ENCODE measurements around the gene GPC6.

The GPC6 gene

DNA sequence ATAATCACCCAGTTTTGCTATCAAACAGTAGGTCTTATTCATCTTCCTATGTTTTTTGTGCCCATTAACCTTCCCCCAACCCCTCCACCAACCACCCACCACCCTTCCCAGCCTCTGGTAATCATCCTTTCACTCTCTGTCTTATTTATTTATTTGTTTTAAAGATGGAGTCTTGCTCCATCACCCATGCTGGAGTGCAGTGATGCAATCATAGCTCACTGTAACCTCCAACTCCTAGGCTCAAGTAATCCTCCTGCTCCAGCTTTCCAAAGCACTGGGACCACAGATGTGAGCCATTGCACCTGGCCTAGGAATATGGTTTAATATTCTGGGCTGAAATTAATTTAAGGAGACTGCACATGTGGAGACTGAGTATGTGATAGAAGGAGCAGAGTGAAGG, 527.0 kb downstream of the GPC6 start:
- no peak for DNase-seq

DNA sequence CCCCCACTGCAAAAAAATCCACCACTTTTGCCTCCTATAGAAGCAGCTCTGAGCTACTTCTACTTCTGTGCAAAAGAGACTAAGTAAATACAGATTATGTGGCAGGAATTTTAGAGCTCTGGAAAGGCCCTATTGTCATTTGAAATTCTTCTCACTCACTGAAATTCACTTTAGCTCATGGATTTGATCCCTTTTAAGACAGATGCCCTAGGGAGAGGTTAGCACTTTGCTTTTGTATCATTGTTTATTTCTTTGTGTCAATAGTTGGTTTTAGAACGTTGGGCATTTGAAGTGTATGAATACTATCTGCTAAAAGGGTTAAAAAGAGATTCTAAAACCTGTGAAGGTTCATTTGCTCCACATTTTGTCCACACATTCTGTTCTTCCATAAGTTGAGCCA, 528.7 kb downstream of the GPC6 start:
- no peak for DNase-seq

DNA sequence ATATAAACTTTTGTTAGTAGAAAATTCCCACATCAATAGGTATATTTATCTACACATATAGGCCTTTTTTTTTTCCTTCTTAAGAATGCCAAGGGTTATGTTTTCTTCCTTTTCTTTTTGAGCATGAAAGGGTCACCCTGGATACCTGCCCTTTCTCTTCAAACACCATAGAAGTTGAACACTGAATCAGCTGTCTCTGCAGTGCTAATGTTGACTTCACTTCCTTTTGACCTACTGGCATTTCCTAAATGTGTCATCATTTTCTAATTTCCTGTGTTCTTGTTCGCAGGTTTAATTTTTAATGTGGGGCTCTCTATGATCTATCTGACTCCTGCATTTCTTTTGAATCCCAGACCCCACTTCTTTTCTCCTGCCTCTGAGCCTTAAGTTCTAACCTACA, 532.0 kb downstream of the GPC6 start:
- no peak for DNase-seq

DNA sequence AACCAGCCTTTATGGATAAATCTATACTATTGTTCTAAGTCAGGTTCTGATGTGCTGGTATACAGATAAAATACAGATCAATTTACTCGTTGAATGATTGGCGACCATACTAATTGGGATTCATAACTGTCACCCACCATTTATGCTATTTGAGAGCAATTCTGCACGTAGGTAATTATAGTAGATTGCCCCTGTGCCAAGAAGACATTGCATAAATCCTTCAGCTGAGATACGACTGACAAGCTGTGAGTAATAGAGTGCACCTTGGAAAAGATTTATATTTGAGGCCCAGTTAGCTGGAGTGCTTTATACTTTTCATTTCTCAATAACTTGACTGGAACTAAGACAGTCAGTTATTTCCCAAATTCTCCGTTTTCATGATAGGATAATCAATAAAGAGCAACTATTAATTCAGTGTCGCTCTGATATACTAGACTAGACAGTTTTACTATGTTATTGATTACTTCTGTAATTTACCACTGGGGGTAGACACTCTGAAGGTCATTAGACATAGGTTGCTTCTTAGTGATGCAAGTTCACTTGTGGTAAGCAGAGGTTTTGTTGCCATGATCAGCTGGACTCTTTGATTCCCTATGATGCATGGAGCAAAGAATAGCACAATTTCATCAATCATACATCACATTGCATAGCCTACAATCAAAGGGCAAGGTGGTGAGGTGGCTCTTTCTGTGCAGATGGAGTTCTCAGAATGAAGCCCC, 536.3 kb downstream of the GPC6 start:
- no peak for DNase-seq

DNA sequence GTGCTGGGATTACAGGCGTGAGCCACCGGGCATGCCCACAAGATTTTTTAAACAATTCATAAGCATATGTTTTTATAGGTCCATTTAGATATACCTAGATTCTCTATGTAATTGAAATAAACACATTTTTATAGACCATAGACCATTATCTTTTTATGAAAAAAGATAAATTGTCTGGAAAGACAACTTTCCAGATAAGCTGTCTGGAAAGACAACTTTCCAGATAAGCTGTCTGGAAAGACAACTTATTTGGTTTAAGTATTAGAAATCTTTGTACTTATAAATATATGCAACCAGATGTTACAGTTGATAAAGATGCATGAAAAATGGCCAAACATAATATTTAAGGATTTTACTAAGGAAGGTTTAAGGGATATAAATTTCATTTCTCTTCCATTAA, 538.5 kb downstream of the GPC6 start:
- no peak for DNase-seq

DNA sequence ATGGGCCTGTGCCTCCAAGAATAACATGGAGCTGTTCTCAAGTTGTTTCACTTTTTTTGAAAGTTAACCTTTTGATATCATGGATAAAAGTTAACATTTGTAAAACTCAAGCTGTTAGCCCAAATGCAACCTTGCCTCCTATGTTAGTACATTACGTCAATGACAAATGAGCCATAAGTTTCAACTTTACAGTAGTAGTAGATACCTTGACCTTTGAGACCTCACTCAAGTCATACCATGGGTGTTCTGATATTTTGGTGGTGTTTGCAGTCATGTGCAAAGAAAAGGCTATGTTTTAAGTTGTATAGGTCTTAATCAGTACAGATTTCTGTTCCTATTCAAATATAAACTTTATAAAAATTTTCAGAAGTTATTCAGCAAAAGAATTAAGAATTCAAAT, 539.2 kb downstream of the GPC6 start:
- DNase-seq: no peak

DNA sequence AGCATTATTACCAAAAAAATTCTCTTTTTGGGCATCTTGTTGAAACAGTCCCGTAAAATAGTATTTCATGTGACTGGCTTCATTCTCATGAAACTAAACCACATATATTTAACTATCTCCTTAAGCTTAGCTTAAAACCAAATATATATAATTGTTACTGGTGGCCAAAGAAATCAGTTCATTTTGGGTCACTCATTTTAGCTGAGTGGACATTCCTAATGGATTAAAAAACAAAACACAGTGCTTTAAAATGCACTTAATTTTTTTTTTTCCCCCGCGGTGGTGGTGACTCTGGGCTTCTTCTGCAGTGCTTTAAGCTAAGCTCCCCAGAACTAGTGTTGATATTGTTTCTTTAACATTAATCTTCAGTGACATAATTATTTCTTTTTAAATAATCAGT, 540.1 kb downstream of the GPC6 start:
- DNase-seq: no peak

DNA sequence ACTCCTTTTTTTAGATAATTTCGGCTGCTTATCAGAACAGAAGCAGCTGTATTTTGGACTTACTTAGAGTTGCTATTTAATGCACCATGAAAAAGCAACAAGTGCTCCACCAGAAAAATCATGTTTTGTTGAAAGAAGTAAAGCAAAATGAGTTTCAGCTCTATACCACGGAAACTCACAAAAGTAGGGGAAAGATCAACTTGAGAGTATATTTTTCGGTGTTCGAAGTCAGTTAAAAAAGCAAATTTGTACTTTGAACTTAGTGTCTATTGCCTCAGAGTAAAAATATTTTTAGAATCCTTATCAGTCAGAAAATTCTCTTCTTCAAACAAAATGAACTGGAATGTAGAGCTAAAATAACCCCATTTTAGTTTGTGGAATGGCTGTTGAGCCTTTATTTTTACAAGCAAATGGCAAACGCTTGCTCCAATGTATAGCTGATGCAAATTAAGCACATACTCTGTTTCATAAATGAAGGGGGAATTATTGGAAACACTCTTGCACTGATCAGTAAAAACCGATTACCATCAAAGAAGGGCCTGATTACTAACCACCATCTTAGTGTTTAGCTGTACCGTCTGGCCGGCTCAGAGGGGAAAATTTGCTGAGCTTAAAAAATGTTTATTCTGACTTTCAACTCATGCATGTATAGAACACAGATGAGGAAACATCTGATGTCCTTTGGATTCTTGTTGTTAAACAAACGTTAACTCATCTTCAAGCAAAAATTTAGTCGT, 540.7 kb downstream of the GPC6 start:
- no peak for DNase-seq

DNA sequence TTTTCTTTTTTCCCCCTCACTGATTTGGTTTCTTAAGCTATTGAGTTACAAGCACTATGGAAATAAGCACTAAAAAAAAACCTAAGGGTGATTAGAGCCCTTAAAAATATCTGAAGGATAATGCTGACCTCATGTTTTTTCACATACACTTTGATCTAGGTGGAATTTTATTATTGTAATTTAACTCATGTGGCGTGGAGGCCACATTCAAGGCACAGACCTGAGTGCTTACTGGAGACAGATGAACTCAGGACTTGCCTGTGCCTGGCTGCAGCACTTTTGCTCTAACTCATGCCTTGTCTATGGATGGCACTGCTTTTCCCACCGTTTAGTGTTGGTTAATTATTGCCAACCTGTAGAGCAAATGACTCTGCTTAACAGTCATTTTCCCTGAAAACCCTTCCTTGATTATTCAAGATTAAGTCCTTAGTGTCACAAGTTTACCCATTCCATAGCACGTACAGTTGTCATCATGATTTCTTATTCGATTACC, 541.4 kb downstream of the GPC6 start:
- DNase-seq: no peak

DNA sequence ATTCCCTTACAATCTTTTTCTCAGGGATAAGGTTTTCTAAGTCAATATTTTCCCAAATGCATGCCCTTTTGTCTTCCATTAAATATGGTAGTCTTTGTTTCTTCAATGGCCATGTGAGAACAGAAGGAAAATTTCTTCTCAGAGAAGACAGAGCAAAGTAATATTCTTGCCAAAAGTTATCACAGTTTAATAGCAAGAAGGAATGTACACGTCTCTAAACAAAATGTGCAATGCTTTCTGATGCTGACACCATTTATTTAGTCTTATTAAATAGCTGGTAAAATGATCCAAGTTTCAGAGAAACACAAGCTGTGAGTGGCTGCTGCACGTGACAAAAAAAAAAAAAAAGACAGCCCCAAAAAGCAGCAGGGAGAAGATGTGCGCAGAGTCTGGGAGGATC, 542.5 kb downstream of the GPC6 start:
- no peak for DNase-seq

DNA sequence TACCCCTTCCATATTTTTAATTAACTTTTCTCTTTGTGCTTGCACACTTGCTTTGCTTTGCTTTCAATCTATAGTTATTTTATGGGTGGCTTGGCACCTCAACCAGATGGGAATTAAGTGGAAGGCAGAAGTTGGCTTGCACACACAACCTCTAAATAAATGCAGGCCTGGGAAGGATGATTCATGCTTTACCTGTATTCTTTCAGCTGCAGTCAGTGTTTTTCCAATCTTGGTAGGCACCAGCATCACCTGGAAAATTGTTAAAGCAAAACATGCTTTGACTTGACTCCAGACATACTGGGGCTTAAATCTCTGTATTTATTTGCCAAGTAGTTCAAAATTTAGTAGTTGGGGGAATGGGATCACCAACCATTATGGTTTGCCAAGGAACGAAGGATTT, 543.0 kb downstream of the GPC6 start:
- no peak for DNase-seq

DNA sequence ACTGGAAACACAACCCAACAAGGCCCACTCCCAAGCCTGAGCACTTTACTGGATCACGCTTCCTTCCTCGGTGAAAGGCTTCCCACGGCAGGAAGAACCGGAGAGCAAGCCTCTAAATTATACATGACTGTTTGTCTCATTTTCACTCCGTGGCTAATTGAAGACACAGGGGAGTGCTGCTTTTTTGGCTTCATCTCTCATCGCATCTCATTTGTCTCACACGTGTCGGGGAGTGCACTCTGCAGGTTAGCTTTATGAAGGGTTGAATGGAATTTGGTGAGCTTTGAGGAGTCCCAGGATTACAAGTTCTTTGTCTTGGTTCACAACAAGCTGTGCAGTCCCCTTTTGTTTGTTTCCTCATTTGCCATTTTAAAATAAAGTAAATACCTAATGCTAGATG, 544.6 kb downstream of the GPC6 start:
- no peak for DNase-seq

DNA sequence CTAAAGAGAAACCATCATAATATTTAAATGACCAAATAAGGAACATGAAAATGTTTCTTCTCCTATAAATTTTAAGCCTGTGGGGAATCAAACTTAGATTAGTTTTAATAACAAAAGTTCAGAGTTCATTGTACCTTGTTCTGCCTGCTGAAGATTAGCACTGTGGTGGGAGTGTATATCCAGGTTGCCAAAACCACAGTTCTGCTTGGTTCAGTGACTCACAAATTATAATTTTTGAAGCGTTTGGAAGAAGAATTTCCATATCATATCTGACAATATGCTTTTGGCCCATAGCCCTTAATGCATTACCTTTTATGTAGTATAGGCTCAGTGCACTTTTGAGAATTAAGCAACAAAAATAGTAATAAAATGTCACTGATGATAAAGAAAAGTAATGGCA, 545.2 kb downstream of the GPC6 start:
- DNase-seq: no peak

DNA sequence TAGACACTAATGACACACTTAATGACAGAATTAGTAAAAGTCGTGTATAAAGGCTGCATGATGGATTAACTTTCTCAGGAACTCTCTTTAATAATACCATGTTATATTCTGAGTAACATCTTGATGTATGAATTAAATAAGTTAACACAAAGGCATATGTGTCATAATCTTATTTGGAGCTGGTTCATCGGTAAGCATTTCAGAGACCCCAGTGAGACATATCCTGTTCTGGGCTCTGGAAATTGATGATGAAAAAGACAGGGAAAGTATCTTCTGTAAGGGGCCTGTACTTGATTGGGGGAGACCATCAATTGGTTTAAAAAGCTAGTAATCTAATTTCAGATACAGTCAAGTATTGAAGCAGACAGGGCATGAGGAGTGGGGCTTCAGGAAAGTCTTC, 547.9 kb downstream of the GPC6 start:
- DNase-seq: no peak

DNA sequence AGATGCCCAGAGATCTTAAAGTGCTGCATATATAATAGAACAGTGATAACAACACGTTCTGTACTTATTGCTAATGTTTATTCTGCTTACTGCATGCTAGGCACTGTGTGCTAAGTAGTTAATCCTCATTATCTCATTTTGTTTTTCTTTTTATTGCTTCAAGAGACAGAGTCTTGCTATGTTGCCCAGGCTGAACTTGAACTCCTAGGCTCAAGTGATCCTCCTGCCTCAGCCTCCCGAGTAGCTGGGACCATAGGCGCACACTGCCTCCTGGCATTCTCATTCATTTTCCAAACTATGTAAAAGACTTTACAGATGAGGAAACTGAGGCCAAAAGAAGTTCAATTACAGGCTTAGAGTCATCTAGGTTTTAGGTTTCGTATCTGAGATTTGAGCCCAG, 548.4 kb downstream of the GPC6 start:
- DNase-seq: no peak

DNA sequence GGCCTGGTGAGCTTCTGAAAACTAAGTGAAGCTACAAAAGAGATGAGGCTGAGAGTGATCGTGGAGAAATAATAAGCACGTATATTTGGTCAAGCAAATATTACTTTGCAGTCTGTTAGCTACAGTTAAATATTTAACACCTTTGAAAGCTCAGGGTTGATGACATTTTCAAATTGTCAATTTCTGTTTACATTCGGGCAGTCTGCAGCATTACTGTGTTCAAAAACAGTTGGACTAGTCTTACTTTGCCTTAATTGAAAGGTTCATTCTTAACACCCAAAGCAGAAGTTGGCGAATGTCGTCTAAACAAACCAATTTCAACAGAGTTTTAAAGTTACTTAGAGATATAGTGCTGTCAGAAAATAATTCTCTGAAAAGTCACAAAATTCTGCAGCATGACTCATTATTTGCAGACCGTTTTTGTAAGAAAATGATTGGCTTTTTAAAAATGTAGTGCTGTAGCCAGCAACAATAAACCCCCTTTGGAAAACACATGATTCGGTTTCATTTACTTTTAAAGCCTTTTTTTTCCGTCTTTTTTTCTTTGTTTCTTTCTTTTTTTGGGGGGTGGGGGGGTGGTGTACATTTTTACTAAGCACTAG, 549.0 kb downstream of the GPC6 start:
- no peak for DNase-seq

DNA sequence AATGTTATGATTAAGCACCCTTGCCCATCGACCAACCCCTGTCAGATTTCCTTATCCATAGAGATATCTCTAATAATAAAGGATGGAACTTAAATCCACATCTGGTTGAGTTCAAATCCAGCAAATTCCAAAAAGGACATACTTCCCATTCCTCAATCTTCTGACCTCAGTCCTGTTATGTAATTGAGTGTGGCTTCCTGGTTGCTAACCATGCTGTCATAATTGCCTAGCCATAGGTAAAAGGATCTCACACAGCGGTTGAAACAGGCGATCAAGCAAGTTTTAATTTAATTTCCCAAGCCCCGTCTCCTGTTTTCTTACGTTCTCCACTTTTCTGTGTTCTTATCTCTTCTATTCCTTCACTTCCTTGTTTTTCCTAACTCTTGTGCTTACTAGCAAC, 550.3 kb downstream of the GPC6 start:
- no peak for DNase-seq

DNA sequence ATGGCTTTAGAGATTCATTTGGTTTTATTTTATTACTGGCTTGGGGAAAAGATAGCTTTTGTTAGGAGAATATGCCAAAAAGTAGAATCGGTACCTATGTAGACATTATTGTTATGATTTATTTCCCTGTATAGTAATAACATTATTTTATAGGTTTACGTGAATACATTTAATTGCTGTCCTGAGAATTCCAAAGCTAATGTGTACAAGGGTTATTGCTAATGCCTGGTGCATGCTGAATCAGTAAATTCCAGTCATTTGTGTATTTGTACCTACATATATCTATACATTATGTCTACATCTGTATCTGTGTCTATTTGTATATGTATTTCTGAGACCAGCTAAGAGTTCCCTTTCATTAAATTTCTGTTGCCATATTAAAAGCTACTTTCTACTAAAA, 550.9 kb downstream of the GPC6 start:
- DNase-seq: no peak

DNA sequence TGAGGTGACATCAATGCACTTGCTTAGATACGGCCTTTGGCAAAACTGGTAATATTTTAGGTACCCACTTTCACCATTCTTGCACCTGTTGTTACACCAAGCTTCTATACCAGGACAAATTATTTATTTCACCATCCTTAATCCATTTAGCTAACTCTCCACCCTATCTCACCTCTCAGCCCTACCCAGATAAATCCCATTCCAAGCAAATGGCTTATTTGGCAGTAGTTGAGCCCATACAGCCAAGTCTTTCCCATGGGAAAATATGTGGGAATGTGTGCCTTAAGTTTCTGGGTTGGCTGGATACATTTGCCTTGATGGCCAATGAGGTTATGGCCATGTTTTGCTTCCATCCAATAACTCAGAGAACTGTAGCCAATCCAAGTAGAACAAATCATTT, 551.9 kb downstream of the GPC6 start:
- DNase-seq: no peak

DNA sequence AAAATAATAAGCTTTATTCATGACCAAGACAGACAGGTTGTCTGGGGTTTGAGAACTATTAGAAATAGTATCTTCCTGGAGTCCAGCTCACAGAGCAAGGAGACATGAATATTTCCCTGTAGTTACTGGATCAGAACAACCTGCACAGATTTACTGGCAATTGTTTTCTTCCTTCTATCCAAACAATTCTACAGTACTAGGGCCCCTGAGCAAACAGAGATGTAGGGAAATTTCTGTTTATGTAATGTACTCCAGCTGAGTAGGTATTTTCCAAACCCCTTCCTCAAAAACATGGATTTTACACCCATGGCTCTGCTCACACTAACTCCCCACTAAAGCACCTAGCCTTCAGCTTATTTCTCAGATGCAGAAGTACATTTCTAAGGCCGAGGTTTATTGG, 557.6 kb downstream of the GPC6 start:
- DNase-seq: no peak

DNA sequence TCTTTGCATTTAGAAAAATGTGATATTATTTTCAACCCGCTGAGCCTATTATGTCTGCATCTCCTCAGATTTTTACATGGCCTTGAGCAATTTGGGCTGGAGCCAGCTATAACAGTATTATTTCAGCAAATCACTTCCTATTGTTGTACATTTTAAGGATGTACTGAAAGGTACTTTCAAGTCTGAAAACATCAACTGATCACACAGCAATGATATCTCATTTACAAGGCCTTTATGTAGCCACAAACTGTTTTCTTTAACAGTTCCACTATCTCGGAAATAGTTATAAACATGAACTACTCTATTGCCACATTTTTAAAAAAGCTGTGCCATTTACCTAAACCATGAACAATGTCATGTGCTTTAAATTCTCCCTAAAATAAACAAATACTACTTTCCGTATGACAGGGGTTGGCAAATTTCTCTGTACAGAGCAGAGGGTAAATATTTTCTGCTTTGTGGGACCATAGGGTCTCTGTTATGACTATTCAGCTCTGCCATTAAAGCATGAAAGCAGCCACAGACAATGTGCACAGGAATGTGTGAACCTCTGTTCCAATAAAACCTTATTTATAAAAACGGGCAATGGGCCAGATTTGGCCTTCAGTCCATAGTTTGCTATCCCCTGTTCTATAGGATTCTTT, 560.4 kb downstream of the GPC6 start:
- DNase-seq: no peak

DNA sequence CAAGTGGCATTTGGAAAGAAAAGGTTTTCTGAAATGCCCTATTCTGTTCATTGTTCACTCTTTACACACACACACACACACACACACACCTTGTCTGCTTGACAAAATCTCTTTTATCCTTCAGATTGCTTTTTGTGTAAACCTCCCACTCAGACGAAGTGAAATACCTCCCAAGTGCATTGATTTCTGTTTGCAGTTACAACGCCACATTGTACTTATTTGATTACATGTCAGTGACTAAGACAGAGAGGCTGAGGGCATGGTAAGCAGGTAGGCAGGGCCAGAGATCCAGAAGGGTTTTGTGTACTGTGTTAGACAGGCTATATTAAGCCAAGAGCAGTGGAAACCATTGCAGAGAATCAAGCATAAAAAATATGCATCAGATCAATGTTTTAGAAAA, 561.8 kb downstream of the GPC6 start:
- no peak for DNase-seq

DNA sequence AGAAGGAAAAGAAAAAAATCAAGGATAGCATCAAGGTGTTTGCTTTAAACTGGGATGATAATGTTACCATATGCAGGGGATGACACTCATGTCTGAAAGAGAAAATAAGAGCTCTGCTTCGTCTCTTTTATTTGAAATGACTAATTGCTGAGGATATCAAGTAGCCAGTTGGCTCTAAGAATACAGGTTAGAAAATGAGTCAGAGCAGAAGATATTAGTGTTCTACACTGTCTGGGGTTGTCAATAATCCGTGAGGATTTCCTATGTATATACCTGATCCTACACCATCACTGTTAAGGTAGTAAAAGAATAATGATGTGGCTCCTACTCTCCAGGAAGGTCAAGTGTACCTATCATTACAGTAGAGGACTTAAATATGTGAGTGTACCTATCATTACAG, 562.5 kb downstream of the GPC6 start:
- no peak for DNase-seq

Data from MV-4-11 (cell line).